Measurements from ENCODE around the gene DDA1. TPM values are rescaled to one million over a fixed set of nuclear protein-coding genes. Genes with fewer than 3 reads are reported as not detected.

The DDA1 gene
- total RNA-seq, 4 donors from 2014 or later, result 20.6 to 98.1 (median 22.0) TPM

DNA sequence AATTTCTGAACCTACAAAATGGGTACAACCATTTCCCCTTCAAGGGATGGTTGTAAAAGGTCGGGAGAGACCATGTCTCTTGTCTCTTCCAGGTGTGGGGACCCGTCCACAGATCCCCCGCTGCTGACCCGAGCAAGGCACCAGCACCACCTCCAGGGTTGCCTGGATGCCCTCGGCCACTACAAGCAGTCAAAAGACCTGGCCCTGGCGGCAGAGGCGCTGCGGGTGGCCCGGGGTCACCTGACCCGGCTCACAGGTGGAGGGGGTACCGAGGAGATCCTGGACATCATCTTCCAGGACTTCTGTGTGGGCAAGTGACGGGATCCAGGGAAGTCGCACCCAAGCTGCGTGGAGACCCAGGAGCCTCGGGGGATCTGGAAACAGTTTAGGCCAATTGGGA, 32.0 kb downstream of the DDA1 start:
- TF ChIP-seq, protein P1, sequence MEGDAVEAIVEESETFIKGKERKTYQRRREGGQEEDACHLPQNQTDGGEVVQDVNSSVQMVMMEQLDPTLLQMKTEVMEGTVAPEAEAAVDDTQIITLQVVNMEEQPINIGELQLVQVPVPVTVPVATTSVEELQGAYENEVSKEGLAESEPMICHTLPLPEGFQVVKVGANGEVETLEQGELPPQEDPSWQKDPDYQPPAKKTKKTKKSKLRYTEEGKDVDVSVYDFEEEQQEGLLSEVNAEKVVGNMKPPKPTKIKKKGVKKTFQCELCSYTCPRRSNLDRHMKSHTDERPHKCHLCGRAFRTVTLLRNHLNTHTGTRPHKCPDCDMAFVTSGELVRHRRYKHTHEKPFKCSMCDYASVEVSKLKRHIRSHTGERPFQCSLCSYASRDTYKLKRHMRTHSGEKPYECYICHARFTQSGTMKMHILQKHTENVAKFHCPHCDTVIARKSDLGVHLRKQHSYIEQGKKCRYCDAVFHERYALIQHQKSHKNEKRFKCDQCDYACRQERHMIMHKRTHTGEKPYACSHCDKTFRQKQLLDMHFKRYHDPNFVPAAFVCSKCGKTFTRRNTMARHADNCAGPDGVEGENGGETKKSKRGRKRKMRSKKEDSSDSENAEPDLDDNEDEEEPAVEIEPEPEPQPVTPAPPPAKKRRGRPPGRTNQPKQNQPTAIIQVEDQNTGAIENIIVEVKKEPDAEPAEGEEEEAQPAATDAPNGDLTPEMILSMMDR (IDR thresholded peaks at IDR 0.05), result no peak
- TF ChIP-seq POLR2AphosphoS5 (IDR thresholded peaks at IDR 0.05), result no peak
- H3K4me1 ChIP-seq, result peaks cover 6 to 27% (median 14%) of the 10 kb centered on the region in 4 donors
- H3K36me3 ChIP-seq, result no peaks in the 10 kb centered on the region
- H3K27me3 ChIP-seq, result no peaks in the 10 kb centered on the region
- in situ Hi-C loops (cut with MboI; ENCODE audit: low pct_ligation_motif_present in 1 of 4, low pct_unique_long_range_greater_than_20kb in 1 of 4, low sequenced_read_pairs in 3 of 4), result loop anchor here in 1 of 4 donors (10.0 kb wide), 1 partner anchor 123 kb away; the partner anchor contains the start of gene NXNL1
- no peak for DNase-seq
- WGBS, 2 donors (ENCODE audit: low coverage in 1 of 2), result 93% methylated on average over 15 of the region's 15 CpGs; no CpG with 5 or more reads in 1 of the 2 donors
- no peak overlapping the region for H3K4me3 ChIP-seq
- peak overlapping the region in 1 of 4 donors; percentile 41 for H3K27ac ChIP-seq
- H3K9me3 ChIP-seq, result no peaks in the 10 kb centered on the region
- intact Hi-C loops (cut with DNase I; ENCODE audit: low total_unique reads), result no loop called here

DNA sequence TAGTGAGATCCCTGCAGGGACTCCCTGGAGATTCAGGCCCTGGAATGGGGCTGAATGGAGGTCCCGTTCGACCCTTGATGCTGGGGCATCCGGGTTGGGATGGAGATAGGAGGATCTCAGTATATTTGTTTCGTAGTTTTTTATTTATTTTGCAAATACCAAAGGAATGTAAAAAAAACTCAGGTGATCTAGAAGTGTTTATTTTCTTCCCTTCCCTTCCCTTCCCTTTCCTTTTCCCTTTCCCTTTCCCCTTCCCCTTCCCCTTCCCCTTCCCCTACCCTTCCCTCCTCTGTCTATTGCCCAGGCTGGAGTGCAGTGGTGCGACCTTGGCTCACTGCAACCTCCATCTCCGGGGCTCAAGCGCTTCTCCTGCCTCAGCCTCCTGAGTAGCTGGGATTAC, 32.5 kb downstream of the DDA1 start:
- Histone ChIP-seq H3K27ac (no peak overlapping the region), H3K4me3 (no peak overlapping the region), H3K4me1 (peaks cover 6 to 29% (median 14%) of the 10 kb centered on the region in 4 donors), H3K27me3 (no peaks in the 10 kb centered on the region), H3K9me3 (no peaks in the 10 kb centered on the region), H3K36me3 (no peaks in the 10 kb centered on the region)
- TF ChIP-seq POLR2A (IDR thresholded peaks at IDR 0.05) (no peak), POLR2AphosphoS5 (IDR thresholded peaks at IDR 0.05) (no peak)
- TF ChIP-seq, protein P1 (IDR thresholded peaks at IDR 0.05), result no peak
- DNase-seq, result no peak
- in situ Hi-C loops (cut with MboI; ENCODE audit: low pct_ligation_motif_present in 1 of 4, low pct_unique_long_range_greater_than_20kb in 1 of 4, low sequenced_read_pairs in 3 of 4) (loop anchor here in 1 of 4 donors (10.0 kb wide), 1 partner anchor 123 kb away; the partner anchor contains the start of gene NXNL1), intact Hi-C loops (cut with DNase I; ENCODE audit: low total_unique reads) (no loop called here)
- 92 to 100% methylated on average over 3 to 7 of the region's 7 CpGs for WGBS, 2 donors (ENCODE audit: low coverage in 1 of 2)

DNA sequence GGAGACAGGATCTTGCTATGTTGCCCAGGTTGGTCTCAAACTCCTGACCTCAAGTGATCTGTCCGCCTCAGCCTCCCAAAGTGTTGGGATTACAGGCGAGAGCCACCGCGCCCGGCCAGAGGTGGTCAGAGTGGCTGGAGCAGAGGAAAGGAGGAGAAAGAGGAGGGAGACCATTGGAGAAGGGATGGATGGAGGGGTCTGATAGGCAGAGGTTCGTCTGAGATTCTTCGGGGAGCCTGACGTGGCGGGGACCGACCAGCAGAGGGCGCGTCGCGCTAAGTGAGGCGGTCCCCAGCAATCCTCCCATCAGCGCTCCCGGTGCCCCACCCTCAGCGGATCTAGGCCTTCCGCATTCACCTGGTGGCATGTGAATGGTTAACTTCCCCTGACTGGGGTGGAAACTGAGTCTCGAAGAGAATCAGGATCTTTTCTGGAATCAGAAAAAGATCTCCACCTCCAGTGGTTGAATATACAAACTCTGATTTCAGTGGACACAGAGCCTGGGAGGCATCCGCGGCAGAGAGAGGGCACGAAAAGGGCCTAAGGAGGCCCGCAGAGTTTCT, 36.8 kb downstream of the DDA1 start:
- TF ChIP-seq EP300 (IDR thresholded peaks at IDR 0.05; ENCODE audit: low read depth) (no peak), POLR2AphosphoS5 (IDR thresholded peaks at IDR 0.05) (no peak)
- TF ChIP-seq, protein P1 (IDR thresholded peaks at IDR 0.05), result peak; percentile 92 to 95 (median 94)

DNA sequence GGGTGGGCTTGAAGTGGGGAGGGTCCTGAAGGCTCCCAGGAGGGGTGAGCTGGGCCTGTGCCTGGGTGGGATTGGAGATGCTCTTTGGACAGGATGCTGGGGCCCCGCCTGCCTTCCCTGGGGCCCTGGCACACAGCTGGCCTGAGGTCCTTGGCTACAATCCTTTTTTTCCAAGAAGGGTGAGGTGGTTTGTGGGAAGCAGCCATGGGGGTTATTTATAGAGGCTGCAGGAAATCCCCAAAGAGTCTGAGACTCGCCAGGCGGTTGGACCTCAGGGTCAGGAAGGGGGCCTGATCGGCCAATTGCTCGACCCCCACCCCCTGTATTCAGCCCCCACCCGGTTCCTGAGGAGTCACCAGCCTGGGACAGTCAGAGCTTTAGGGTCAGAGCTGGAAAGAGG, 38.0 kb downstream of the DDA1 start:
- H3K27ac ChIP-seq, result peak overlapping the region in 3 of 4 donors; percentile 35 to 40 (median 39)

More for the DNA sequence above, 36.8 kb downstream of the DDA1 start:
- peaks cover 0 to 24% (median 3%) of the 10 kb centered on the region in 4 donors for H3K4me1 ChIP-seq
- intact Hi-C loops (cut with DNase I; ENCODE audit: low total_unique reads), result loop anchor here (2.0 to 5.0 kb wide), 2 partner anchors 41 to 121 kb away; no protein-coding TSS in a partner anchor
- 7 to 16% methylated on average over 7 to 24 of the region's 24 CpGs for WGBS, 2 donors (ENCODE audit: low coverage in 1 of 2)
- in situ Hi-C loops (cut with MboI; ENCODE audit: low pct_ligation_motif_present in 1 of 4, low pct_unique_long_range_greater_than_20kb in 1 of 4, low sequenced_read_pairs in 3 of 4), result loop anchor here in 2 of 4 donors (5.0 to 10.0 kb wide), 2 partner anchors 41 to 119 kb away; partner anchors contain the start of gene NXNL1 (in 1 of the 2)
- H3K9me3 ChIP-seq, result no peaks in the 10 kb centered on the region
- no peak overlapping the region for H3K4me3 ChIP-seq
- peak overlapping the region in 2 of 4 donors; percentile 35 to 40 for H3K27ac ChIP-seq
- DNase-seq, result peak; percentile 82
- H3K27me3 ChIP-seq, result peaks cover 25% of the 10 kb centered on the region
- H3K36me3 ChIP-seq, result no peaks in the 10 kb centered on the region

More for the DNA sequence above, 38.0 kb downstream of the DDA1 start:
- Histone ChIP-seq H3K4me1 (peaks cover 0 to 24% (median 3%) of the 10 kb centered on the region in 4 donors), H3K9me3 (no peaks in the 10 kb centered on the region), H3K36me3 (no peaks in the 10 kb centered on the region), H3K27me3 (peaks cover 29% of the 10 kb centered on the region), H3K4me3 (no peak overlapping the region)
- no peak for DNase-seq
- intact Hi-C loops (cut with DNase I; ENCODE audit: low total_unique reads) (loop anchor here (2.0 to 5.0 kb wide), 2 partner anchors 39 to 120 kb away; no protein-coding TSS in a partner anchor), in situ Hi-C loops (cut with MboI; ENCODE audit: low pct_ligation_motif_present in 1 of 4, low pct_unique_long_range_greater_than_20kb in 1 of 4, low sequenced_read_pairs in 3 of 4) (loop anchor here in 2 of 4 donors (5.0 to 10.0 kb wide), 2 partner anchors 40 to 117 kb away; partner anchors contain the start of gene NXNL1 (in 1 of the 2))
- WGBS, 2 donors (ENCODE audit: low coverage in 1 of 2), result 21% methylated on average over 6 of the region's 6 CpGs; no CpG with 5 or more reads in 1 of the 2 donors
- TF ChIP-seq, protein P1 (IDR thresholded peaks at IDR 0.05), result no peak
- TF ChIP-seq EP300 (IDR thresholded peaks at IDR 0.05; ENCODE audit: low read depth), result peak; percentile 20
- TF ChIP-seq POLR2AphosphoS5 (IDR thresholded peaks at IDR 0.05), result peak in 1 of 3 donors; percentile 10

All from transverse colon (tissue), 4 donors.